Small intestine (tissue), 7 donors: ENCODE measurements around the gene ZNF446. TPM values are rescaled to one million over a fixed set of nuclear protein-coding genes. Genes with fewer than 3 reads are reported as not detected.

Source experiments
- DNase-seq, 2 donors: peaks; one replicate each; pipeline versions ENCODE4 v3.0.0 to v3.0.0-alpha.2; 2013
- FAIRE-seq: peaks from 2 replicates; lab custom pipeline; 2012; peaks lifted over from hg19 to GRCh38; lab: Jason Lieb, UNC
- H3K27ac ChIP-seq, 3 donors: one replicate each; pipeline ENCODE4 v1.5.1; 2013; ENCODE audit warnings: low read length in 2 of 3, mild to moderate bottlenecking in 2 of 3, control low read depth in 1 of 3, inconsistent platforms in 1 of 3, low read depth in 1 of 3, moderate library complexity in 1 of 3
- H3K27me3 ChIP-seq, 3 donors: one replicate each; pipeline ENCODE4 v1.6.1; 2013; ENCODE audit warnings: low read length in 3 of 3, inconsistent platforms in 1 of 3; ENCODE audit not compliant: control insufficient read depth in 3 of 3, insufficient read depth in 3 of 3
- H3K36me3 ChIP-seq, 3 donors: one replicate each; pipeline ENCODE4 v1.6.1; 2013; ENCODE audit warnings: low read length in 3 of 3, inconsistent platforms in 1 of 3, low read depth in 1 of 3, mild to moderate bottlenecking in 1 of 3, moderate library complexity in 1 of 3; ENCODE audit not compliant: control insufficient read depth in 3 of 3, insufficient read depth in 2 of 3
- H3K4me1 ChIP-seq, 3 donors: one replicate each; pipeline ENCODE4 v1.6.1; 2013; ENCODE audit warnings: low read length in 2 of 3, inconsistent platforms in 1 of 3, low read depth in 1 of 3, mild to moderate bottlenecking in 1 of 3, moderate library complexity in 1 of 3; ENCODE audit not compliant: control insufficient read depth in 3 of 3, insufficient read depth in 2 of 3
- H3K4me3 ChIP-seq, 3 donors: one replicate each; pipeline ENCODE4 v1.5.1; 2013; ENCODE audit warnings: low read length in 3 of 3, control low read depth in 1 of 3, inconsistent platforms in 1 of 3, low read depth in 1 of 3, mild to moderate bottlenecking in 1 of 3, moderate library complexity in 1 of 3
- H3K9me3 ChIP-seq, 2 donors: one replicate each; pipeline ENCODE4 v1.6.1; 2013; ENCODE audit warnings: low read depth in 1 of 2, low read length in 1 of 2; ENCODE audit not compliant: control insufficient read depth in 2 of 2, insufficient read depth in 1 of 2
- WGBS, 3 donors: extraction: QIAGEN DNeasy Blood & Tissue Kit; methylation state at CpG; one replicate each; pipeline ENCODE4 v1.1.7; 2013; 5-methylcytosine and 5-hydroxymethylcytosine counted together
- polyA plus RNA-seq, 4 donors: library from polyadenylated mRNA; stranded (reverse) in 3 of 4; unstranded in 1 of 4; fragments of 200-250 nt in 3 of 4; fragments of 120-200 nt in 1 of 4; gene quantifications; one replicate each; pipeline versions ENCODE4 v1.2.1 to v1.2.3, GENCODE V29; 2013
- donor health status: healthy with polysubstance abuse.
- donor health status: control.
- donor health status: control.
- donor health status: Bipolar disorder and iron deficiency.
- donor health status: healthy.

ZNF446 gene
- polyA plus RNA-seq, 4 donors, result 7.3 to 11.4 (median 8.6) TPM

- H3K4me1 ChIP-seq, result peaks cover 5 to 38% (median 7%) of the 10 kb centered on the region in 3 donors
- H3K27ac ChIP-seq, result peak within 1 kb of the TSS; percentile 92 to 98 (median 98)
- H3K9me3 ChIP-seq, result no peaks in the 10 kb centered on the region
- WGBS, 3 donors, result 0 to 1% (median 0%) methylated on average over 71 to 87 of the region's 87 CpGs
- DNase-seq (peak; percentile 96 to 97), FAIRE-seq (no peak)
- H3K4me3 ChIP-seq, result peak within 1 kb of the TSS; percentile 61 to 89 (median 74)
- no peaks in the 10 kb centered on the region for H3K27me3 ChIP-seq
- peaks cover 5 to 34% (median 6%) of the 10 kb centered on the region in 3 donors for H3K36me3 ChIP-seq
These were observed 43.5 kb downstream of the ZNF446 start, which contains the start of gene ZBTB45 for GRCh38 chr19:58519355-58520256. Gene ZBTB45 (minus strand): TSS chr19:58519810. CDS start chr19:58517673, 2,137 bp downstream.

- no peak for DNase-seq
- no peak for FAIRE-seq
- Histone ChIP-seq H3K36me3 (peaks cover 5 to 30% (median 6%) of the 10 kb centered on the region in 3 donors), H3K27me3 (no peaks in the 10 kb centered on the region), H3K4me3 (peak overlapping the region; percentile 21 to 89 (median 61)), H3K4me1 (peaks cover 5 to 35% (median 6%) of the 10 kb centered on the region in 3 donors), H3K27ac (peak overlapping the region; percentile 92 to 98 (median 98)), H3K9me3 (no peaks in the 10 kb centered on the region)
- 7 to 13% (median 7%) methylated on average over 7 of the region's 7 CpGs for WGBS, 3 donors
These were observed 44.1 kb downstream of the ZNF446 start for GRCh38 chr19:58520257-58520599.

GRCh38 chr19:58521651-58522050, 45.5 kb downstream of the ZNF446 start:
- no peak for DNase-seq
- Histone ChIP-seq H3K36me3 (peaks cover 1 to 16% (median 2%) of the 10 kb centered on the region in 3 donors), H3K27me3 (no peaks in the 10 kb centered on the region), H3K4me1 (peaks cover 5 to 29% (median 6%) of the 10 kb centered on the region in 3 donors), H3K27ac (peak overlapping the region in 2 of 3 donors; percentile 73 to 97), H3K4me3 (no peak overlapping the region), H3K9me3 (no peaks in the 10 kb centered on the region)
- FAIRE-seq, result no peak
- 53 to 63% (median 61%) methylated on average over 4 of the region's 4 CpGs for WGBS, 3 donors

- Histone ChIP-seq H3K27ac (no peak overlapping the region), H3K36me3 (peaks cover 0 to 6% (median 0%) of the 10 kb centered on the region in 3 donors), H3K4me3 (no peak overlapping the region), H3K4me1 (peaks cover 5 to 24% (median 5%) of the 10 kb centered on the region in 3 donors), H3K9me3 (no peaks in the 10 kb centered on the region), H3K27me3 (no peaks in the 10 kb centered on the region)
- 88 to 89% (median 88%) methylated on average over 3 of the region's 3 CpGs for WGBS, 3 donors
- DNase-seq (no peak), FAIRE-seq (no peak)
These were observed 46.6 kb downstream of the ZNF446 start for GRCh38 chr19:58522709-58523108.

- Histone ChIP-seq H3K36me3 (no peaks in the 10 kb centered on the region), H3K4me1 (no peaks in the 10 kb centered on the region), H3K27ac (no peak overlapping the region), H3K4me3 (no peak overlapping the region), H3K9me3 (no peaks in the 10 kb centered on the region), H3K27me3 (no peaks in the 10 kb centered on the region)
- 71 to 81% (median 78%) methylated on average over 3 of the region's 3 CpGs for WGBS, 3 donors
- DNase-seq, result no peak
- FAIRE-seq, result no peak
These were observed 53.3 kb downstream of the ZNF446 start for GRCh38 chr19:58529405-58529804.

Other genes starting within 250 kb of the ZNF446 start
- gene ZNF544, start 247.4 kb upstream of the ZNF446 start, polyA plus RNA-seq, result 10 to 100 TPM; 11.9 to 31.9 (median 17.8) TPM
- gene ZNF8, start 197.4 kb upstream of the ZNF446 start, polyA plus RNA-seq, result 1 to 10 TPM in 3 of 4 donors, under 1 TPM in 1; 0.54 to 4.3 (median 1.5) TPM
- gene ERVK3-1, start 171.0 kb upstream of the ZNF446 start, polyA plus RNA-seq, result 10 to 100 TPM; 34.8 to 53.9 (median 51.6) TPM
- gene ZSCAN22, start 149.4 kb upstream of the ZNF446 start, polyA plus RNA-seq, result 1 to 10 TPM in 2 of 4 donors, under 1 TPM in 2; 0.67 to 3.2 (median 1.0) TPM
- gene A1BG, start 122.9 kb upstream of the ZNF446 start, polyA plus RNA-seq, result 10 to 100 TPM in 1 of 4 donors, 1 to 10 TPM in 1, under 1 TPM in 1, not detected in 1; 0.64 to 45.9 (median 9.3) TPM
- 1 to 10 TPM in 1 of 4 donors, under 1 TPM in 2, not detected in 1; 0.22 to 2.3 (median 0.82) TPM for gene ZNF497, start 113.6 kb upstream of the ZNF446 start, polyA plus RNA-seq
- gene ZNF837, start 95.3 kb upstream of the ZNF446 start, polyA plus RNA-seq, result 1 to 10 TPM; 2.9 to 5.3 (median 3.8) TPM
- 1,000 to 10,000 TPM in 3 of 4 donors, 100 to 1,000 TPM in 1; 863 to 1,751 (median 1,458) TPM for gene RPS5, start 89.1 kb upstream of the ZNF446 start, polyA plus RNA-seq
- not detected for gene RNF225, start 80.7 kb upstream of the ZNF446 start, polyA plus RNA-seq
- gene ZNF584, start 67.7 kb upstream of the ZNF446 start, polyA plus RNA-seq, result 1 to 10 TPM; 1.8 to 7.6 (median 6.0) TPM
- 1 to 10 TPM in 2 of 4 donors, under 1 TPM in 2; 0.22 to 7.9 (median 0.78) TPM for gene ZNF132, start 36.2 kb upstream of the ZNF446 start, polyA plus RNA-seq
- gene ZNF324B, start 24.7 kb upstream of the ZNF446 start, polyA plus RNA-seq, result 1 to 10 TPM; 1.1 to 4.9 (median 2.1) TPM
- gene ZNF324, start 9.3 kb upstream of the ZNF446 start, polyA plus RNA-seq, result 1 to 10 TPM; 3.2 to 5.8 (median 4.2) TPM
- 10 to 100 TPM in 1 of 4 donors, 1 to 10 TPM in 3; 2.2 to 17.0 (median 6.1) TPM for gene SLC27A5, start 35.6 kb downstream of the ZNF446 start, polyA plus RNA-seq
- gene ZBTB45, start 43.5 kb downstream of the ZNF446 start, polyA plus RNA-seq, result 10 to 100 TPM in 1 of 4 donors, 1 to 10 TPM in 3; 4.7 to 11.4 (median 6.9) TPM
- gene TRIM28, start 67.7 kb downstream of the ZNF446 start, polyA plus RNA-seq, result 100 to 1,000 TPM; 151 to 331 (median 177) TPM
- 100 to 1,000 TPM; 131 to 384 (median 235) TPM for gene CHMP2A, start 78.8 kb downstream of the ZNF446 start, polyA plus RNA-seq
- 10 to 100 TPM; 42.7 to 53.4 (median 48.9) TPM for gene UBE2M, start 82.3 kb downstream of the ZNF446 start, polyA plus RNA-seq
- 10 to 100 TPM; 17.5 to 64.0 (median 30.8) TPM for gene MZF1, start 97.0 kb downstream of the ZNF446 start, polyA plus RNA-seq